SK-N-MC (cell line): ENCODE results near the gene SETD2.

Experiments
- EZH2 ChIP-seq: fragments of 200-600 bp; sonication (generic); IDR thresholded peaks from one replicate; pipeline ENCODE4 v1.6.1; 2017; ENCODE audit warnings: antibody characterized with exemption
- POLR2AphosphoS5 ChIP-seq: IDR thresholded peaks from 2 replicates; pipeline ENCODE4 v1.6.1; 2012; ENCODE audit warnings: mild to moderate bottlenecking, low read depth, low read length, borderline replicate concordance

- TF ChIP-seq POLR2AphosphoS5 (no peak), EZH2 (no peak)
These were observed 22.4 kb upstream of the SETD2 start for GRCh38 chr3:47186285-47186684.
